Astrocyte (in vitro differentiated cells and primary cell): ENCODE results near the gene ITGB3BP.

Source experiments
- EZH2 ChIP-seq: IDR thresholded peaks from 2 replicates; pipeline ENCODE4 v1.6.1; 2012; ENCODE audit warnings: mild to moderate bottlenecking, low read length, inconsistent platforms; ENCODE audit not compliant: insufficient read depth
- TF ChIP-seq, protein P1 (sequence below): IDR thresholded peaks from 2 replicates; pipeline ENCODE4 v1.5.1; 2011; ENCODE audit warnings: low read depth, mild to moderate bottlenecking, inconsistent platforms, low read length, moderate library complexity; ENCODE audit not compliant: insufficient read depth

DNA sequence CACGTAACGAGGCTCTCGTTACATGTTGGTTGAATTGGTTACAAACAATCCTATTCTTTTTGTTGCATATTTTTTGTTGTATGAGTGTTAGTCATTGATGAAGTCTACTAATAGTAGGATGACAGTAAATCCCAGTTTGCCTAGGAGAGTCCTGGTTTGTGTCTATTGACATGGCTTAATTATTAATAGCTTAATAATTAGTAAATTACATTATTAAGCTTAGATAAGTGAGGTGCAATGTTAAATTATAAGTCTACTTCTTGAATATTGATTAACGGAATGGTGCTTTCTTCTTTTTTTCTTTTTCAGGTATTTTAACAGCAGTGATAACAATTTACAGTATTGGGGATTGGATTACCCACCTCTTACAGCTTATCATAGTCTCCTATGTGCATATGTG lies 121.1 kb downstream of the ITGB3BP start:
- no peak for TF ChIP-seq EZH2
- TF ChIP-seq, protein P1, sequence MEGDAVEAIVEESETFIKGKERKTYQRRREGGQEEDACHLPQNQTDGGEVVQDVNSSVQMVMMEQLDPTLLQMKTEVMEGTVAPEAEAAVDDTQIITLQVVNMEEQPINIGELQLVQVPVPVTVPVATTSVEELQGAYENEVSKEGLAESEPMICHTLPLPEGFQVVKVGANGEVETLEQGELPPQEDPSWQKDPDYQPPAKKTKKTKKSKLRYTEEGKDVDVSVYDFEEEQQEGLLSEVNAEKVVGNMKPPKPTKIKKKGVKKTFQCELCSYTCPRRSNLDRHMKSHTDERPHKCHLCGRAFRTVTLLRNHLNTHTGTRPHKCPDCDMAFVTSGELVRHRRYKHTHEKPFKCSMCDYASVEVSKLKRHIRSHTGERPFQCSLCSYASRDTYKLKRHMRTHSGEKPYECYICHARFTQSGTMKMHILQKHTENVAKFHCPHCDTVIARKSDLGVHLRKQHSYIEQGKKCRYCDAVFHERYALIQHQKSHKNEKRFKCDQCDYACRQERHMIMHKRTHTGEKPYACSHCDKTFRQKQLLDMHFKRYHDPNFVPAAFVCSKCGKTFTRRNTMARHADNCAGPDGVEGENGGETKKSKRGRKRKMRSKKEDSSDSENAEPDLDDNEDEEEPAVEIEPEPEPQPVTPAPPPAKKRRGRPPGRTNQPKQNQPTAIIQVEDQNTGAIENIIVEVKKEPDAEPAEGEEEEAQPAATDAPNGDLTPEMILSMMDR, result no peak
